GM12878 (cell line): Measurements from ENCODE around the gene ANO9.

Source experiments
- JUNB ChIP-seq: IDR thresholded peaks from 2 replicates; pipeline ENCODE4 v1.6.1; 2016; ENCODE audit warnings: antibody characterized with exemption, mild to moderate bottlenecking
- MAX ChIP-seq: IDR thresholded peaks from 2 replicates; pipeline ENCODE4 v1.6.1; 2012; ENCODE audit warnings: low read depth, low read length, improper control_type of control experiment
- PBX3 ChIP-seq: IDR thresholded peaks from 2 replicates; pipeline ENCODE4 v1.6.1; 2011; ENCODE audit warnings: mild to moderate bottlenecking, low read depth, low read length, moderate library complexity; ENCODE audit not compliant: insufficient replicate concordance
- POLR2AphosphoS2 ChIP-seq: IDR thresholded peaks from 2 replicates; pipeline ENCODE4 v1.6.1; 2011; ENCODE audit warnings: low read depth, mild to moderate bottlenecking, low read length, improper control_type of control experiment, moderate library complexity
- ZNF24 ChIP-seq: fragments of 450-650 bp; IDR thresholded peaks from 2 replicates; pipeline ENCODE4 v1.6.1; 2017; ENCODE audit warnings: antibody characterized with exemption, mild to moderate bottlenecking
- TF ChIP-seq, protein P1 (sequence below), 3 experiments: IDR thresholded peaks in 2 of 3; conservative IDR thresholded peaks in 1 of 3; 2 replicates each; pipeline ENCODE4 v1.5.1; 2011; ENCODE audit warnings: low read depth in 3 of 3, low read length in 3 of 3, mild to moderate bottlenecking in 3 of 3, control low read depth in 2 of 3, moderate library complexity in 2 of 3, inconsistent platforms in 1 of 3, mixed read lengths in 1 of 3; ENCODE audit not compliant: control insufficient read depth in 2 of 3, insufficient read depth in 1 of 3; ENCODE audit errors: extremely low read depth in 1 of 3

GRCh38 chr11:381501-382072 lies 60.2 kb downstream of the ANO9 start:
- TF ChIP-seq PBX3 (no peak), JUNB (no peak), POLR2AphosphoS2 (no peak), MAX (no peak), ZNF24 (no peak)
- TF ChIP-seq, protein P1, sequence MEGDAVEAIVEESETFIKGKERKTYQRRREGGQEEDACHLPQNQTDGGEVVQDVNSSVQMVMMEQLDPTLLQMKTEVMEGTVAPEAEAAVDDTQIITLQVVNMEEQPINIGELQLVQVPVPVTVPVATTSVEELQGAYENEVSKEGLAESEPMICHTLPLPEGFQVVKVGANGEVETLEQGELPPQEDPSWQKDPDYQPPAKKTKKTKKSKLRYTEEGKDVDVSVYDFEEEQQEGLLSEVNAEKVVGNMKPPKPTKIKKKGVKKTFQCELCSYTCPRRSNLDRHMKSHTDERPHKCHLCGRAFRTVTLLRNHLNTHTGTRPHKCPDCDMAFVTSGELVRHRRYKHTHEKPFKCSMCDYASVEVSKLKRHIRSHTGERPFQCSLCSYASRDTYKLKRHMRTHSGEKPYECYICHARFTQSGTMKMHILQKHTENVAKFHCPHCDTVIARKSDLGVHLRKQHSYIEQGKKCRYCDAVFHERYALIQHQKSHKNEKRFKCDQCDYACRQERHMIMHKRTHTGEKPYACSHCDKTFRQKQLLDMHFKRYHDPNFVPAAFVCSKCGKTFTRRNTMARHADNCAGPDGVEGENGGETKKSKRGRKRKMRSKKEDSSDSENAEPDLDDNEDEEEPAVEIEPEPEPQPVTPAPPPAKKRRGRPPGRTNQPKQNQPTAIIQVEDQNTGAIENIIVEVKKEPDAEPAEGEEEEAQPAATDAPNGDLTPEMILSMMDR (IDR thresholded peaks at IDR 0.05 in 2 of 3, conservative IDR thresholded peaks at IDR 0.05 in 1 of 3; ENCODE audit: control insufficient read depth in 2 of 3, extremely low read depth in 1 of 3, insufficient read depth in 1 of 3, low read depth in 3 of 3, low read length in 3 of 3): no peak
